CD4-positive, alpha-beta T cell treated with Interleukin-15 for 1 hour (primary cell): ENCODE results near the gene PDE4D.
"Not testable (repeated sequence)": the region's sequence is repeated elsewhere in the genome, so short reads cannot be mapped to it uniquely, and the experiment has no call there.

Experiments used
- DNase-seq: peaks from one replicate; pipeline ENCODE4 v3.0.0-alpha.2; 2020

PDE4D gene

DNA sequence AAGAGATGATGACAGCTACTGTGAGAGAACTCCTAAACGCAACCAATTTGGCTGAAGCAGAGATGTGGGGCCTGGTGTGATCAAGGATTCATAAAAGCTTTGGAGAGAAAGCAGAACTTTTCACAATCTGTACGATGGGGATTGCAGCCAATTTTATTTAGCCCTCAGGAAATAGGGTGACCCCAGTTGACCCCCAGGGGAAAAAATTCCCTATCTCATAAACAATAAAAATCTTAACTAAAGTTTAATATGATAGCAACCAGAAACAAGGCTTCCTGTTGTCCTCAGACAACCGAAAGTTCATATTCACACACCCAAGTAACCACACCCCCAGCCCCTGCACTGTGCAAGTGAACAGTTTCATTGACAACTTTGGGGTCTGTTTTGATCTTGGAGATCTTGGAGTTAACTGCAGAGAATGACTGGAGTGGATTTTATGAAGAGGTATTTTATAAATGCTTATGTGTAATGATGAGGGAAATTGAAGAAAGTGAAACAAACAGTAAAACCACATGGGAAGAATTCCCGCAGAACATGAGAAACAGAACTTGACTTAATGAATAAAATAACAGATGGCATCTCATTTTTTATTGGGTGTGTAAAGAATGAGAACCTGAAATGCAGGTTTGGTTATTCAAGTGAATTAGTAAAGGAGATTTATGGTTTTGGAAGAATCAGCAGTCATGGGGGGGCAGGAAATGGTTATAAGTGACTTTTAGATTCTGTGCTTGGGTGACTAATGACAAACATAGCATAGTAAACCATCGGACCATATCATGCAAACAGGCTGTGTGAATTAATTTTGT, 94.5 kb downstream of the PDE4D start:
- DNase-seq = no peak

DNA sequence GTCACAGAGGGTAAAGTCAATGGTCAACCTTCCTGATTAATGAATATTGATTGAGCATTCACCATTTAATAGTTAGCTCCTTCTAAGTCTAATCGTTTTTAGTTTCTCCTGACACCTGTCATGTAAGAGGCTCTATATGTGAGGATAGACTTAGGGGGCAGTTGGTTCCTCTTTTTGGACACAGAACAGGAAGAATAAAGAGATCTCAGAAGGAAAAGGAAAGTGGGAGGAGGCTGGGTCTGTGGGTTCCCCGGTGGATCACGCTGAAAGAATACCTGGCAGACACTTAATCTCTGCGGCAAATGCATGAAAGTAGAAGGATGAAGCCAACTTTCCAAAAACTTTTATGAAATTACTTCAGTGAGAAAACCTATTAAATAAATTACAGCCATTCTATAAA, 98.4 kb downstream of the PDE4D start:
- DNase-seq = no peak

- no peak for DNase-seq
Measured at GRCh38 chr5:59792983-59793585, 100.4 kb downstream of the PDE4D start.

- no peak for DNase-seq
Measured at GRCh38 chr5:59791617-59792016, 101.9 kb downstream of the PDE4D start.

DNA sequence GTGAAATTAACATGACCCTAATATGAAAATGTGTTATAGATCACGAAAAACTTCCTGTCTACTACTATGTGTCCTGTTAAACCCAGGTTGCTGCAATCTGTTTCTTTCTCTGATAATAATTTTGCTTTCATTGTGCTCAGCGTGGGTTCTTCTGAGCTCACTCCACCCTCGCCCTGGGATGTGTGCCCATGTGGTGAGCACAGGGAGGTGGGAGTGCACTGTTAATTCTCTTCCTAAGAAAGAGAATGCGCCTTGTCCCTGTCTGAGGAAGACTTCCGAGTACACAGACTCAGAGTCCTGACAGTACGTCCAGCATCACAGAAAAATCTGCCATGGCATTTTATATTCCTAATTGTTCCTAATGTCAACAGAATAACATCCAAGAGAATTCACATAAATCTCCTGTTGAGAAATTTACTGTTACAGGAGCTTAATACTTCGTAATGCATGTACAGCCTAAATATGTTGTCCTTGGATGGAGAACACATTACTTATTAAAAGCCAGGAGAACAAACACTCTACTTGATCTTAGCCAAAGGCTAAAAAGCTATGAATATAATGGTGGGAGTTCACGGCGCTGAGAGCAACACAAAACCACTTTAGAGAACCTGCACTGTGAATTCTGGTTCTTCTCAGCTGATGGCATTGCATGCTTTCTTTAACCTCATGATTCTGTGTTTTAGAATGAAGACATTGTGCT, 102.6 kb downstream of the PDE4D start:
- DNase-seq = no peak

DNA sequence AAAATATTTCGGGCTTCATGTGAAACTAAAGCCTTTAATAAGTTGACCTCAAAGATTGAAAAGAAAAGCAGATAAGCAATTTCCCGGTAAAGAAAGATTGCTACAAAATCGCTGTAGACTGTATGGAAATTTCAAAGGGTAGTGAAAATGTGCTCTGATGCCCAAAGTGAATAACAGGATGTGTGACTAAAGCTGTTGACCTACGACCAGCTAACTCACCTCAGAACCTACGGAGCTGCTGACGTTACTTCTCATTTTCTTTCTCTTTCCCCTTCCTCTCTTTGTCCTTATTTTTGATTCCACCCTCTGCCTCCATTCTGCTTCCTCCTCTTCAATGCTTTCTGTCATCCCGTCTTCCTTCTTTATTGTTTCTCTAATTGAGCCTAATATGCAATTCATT, 103.2 kb downstream of the PDE4D start:
- DNase-seq = peak; percentile 20

- no peak for DNase-seq
Measured at GRCh38 chr5:59789894-59790293, 103.6 kb downstream of the PDE4D start.

DNA sequence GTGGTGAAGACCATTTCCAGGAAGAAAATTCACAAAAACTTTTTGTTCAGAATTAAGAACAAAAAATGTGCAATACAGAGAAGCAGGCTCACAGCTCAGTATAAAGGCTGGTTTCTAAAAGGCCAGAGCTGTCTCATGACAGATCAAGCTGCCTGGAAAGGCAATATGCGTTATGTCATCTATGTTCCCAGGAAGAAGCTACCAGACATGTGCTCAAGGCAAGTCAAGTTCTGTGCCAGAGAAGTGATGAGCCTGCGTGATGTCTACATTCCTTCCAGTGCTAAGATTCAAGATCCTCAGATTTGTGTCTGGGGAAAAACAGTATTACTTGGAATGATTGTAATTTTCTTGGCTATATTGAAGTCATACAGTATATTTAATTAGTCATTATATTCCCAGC, 104.3 kb downstream of the PDE4D start:
- DNase-seq = no peak

DNA sequence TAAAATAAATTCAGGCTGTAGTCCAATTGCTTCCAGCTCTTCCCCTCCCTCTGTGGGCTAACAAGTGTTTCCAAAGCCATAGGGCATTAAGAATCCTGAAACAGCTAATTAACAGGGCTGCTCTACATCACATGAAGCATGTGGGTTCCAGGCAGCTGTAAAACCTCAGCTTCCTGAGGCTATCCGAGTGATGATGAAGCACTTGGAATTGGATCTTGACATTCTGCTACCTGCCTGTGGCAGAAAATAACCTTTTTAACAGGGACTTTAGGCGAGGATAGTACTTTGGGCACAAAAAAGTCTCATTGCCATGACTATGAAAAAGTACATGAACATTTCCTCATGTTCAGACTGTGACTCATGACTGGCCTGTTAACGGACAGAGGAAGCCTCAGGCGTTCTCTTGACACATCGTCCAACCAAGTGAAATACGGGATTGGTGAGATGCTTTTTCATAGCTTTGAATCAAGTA, 107.2 kb downstream of the PDE4D start:
- no peak for DNase-seq

DNA sequence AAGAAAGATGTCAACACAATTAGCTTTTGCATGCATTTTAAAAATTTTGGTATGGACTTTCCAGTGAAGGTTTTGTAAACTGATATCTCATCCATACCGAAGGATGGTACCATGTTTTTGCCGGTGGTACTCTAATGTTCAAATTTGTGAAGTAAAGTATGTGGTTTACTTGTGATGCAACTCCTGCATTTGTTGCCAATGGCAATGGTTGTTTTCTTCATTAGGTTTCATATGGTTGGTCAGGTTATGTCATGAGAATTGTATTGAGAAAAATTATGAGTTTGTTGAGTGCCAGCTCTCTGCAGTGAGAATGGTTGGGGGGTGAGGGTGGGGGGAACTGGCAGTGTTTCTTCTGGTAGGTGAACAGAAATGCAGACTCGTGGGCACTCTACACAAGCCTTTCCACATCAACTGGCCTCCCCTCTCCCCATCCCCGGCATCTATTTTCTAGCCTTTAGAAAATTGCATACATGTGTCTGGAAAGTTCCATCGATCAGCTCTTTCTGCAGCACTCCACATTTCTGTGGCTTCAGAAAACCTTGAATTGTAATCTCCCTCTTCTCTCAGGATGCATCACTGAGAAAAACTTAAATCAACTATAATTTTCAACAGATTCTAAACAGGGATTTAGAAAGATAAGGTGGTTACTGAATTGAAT, 107.7 kb downstream of the PDE4D start:
- DNase-seq = no peak

DNA sequence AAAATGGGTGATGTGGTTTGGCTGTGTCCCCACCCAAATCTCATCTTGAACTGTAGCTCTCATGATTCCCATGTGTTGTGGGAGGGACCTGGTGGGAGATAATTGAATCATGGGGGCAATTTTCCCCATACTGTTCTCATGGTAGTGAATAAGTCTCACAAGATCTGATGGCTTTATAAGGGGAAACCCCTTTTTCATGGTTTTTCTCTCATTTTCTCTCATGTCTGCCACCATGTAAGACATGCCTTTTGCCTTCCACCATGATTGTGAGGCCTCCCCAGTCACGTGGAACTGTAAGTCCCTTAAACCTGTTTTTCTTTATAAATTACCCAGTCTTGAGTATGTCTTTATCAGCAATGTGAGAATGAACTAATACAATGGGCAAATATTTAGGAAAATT, 108.8 kb downstream of the PDE4D start:
- DNase-seq = not testable (repeated sequence)

GRCh38 chr5:59783264-59783663, 110.3 kb downstream of the PDE4D start:
- no peak for DNase-seq

DNA sequence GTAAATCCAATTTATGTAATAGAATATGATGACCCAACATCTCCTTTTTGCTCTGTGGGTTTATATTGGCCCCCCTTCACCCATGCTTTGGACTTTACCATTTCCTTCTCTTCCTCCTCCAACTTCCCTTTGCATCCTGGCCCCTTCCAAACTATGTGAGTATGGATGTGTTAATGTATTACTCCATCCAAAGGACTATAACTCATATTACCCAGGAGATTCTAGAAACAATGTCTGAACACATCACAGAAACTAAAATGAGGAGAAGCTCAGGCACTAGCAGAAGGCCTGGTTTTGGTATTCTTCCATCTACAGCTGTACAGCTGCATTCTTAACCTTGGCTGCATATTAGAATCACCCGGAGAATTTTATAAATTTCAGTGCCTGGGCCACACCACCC, 110.7 kb downstream of the PDE4D start:
- DNase-seq = no peak

DNA sequence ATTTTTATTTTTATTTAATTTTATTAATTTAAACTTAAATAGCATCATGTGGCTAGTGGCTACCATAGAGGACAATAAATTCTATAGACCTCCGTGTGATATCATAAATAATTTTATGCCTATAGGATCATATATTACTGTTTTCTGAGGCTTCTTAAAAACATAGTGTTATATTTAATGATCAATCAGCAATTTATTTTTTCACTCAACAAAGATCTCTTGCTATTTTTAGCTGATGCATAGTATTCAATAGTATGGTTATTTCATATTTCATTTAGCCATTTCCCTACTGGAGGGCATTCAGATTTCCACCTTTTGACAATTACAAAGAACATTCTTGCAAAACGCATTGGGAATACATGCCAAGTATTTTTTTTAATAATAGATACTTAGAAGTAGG, 114.1 kb downstream of the PDE4D start:
- no peak for DNase-seq

GRCh38 chr5:59777028-59777427, 116.5 kb downstream of the PDE4D start:
- no peak for DNase-seq

GRCh38 chr5:59773294-59773693, 120.2 kb downstream of the PDE4D start:
- DNase-seq = no peak

DNA sequence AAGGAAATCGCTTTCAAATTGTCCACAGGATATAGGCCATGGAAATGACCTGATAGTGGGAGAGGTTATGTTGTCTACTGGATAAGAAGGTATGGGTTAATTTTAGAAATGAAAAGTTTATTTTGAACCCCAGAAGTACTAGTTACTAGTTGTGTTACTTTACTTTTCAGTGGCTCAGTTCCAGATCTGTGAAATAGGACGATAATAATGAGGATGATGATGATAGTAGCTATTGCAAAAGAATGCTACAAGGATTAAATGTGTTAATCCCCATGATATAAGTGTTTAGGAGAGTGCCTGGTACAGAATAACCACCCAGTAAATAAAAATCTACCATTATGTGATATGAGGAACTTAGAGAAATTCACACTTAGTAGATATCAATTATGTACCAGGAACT, 120.8 kb downstream of the PDE4D start:
- DNase-seq = no peak

GRCh38 chr5:59772206-59772605, 121.3 kb downstream of the PDE4D start:
- DNase-seq = no peak

DNA sequence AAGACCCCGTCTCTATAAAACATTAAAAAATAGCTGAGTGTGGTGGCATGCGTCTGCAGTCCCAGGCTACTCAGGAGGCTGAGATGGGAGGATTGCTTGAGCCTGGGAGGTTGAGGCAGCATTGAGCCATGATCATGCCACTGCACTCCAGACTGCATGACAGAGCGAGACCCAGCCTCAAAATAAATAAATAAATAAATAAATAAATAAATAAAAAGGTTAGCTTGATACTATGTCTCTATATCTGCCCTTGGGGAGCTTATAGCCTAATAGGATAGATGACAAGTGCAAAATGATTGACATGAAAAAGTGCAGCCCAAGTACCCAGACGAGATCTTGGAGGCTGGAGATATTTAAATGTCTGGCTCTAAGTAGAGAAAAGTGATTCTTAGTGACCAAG, 122.6 kb downstream of the PDE4D start:
- no peak for DNase-seq

DNA sequence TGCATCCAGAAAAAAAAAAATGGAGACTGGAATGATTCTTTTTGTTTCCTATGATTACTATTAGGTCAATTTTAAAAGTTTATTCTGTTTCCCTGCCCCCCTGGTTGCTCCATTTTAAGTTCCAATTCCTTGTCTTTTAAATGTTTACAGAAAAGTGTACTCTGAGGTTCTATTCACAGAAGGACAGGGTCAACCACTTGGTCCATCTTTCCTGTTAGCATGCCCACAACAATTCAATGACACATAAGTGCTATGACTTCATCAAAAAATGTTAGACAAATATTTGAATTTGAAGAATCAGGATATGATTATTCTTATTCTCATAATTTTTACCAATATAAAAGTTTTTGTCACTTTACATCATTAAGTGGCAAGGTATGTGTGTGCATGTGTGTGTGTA, 123.7 kb downstream of the PDE4D start:
- no peak for DNase-seq

GRCh38 chr5:59769041-59769360, 124.5 kb downstream of the PDE4D start:
- DNase-seq = no peak

GRCh38 chr5:59768152-59769040, 125.1 kb downstream of the PDE4D start:
- peak; percentile 61 for DNase-seq
